Astrocyte (in vitro differentiated cells and primary cell): ENCODE results near the gene MAGI1. TPM values are rescaled to one million over a fixed set of nuclear protein-coding genes. Genes with fewer than 3 reads are reported as not detected.

Source experiments
- DNase-seq: peaks from one replicate; pipeline ENCODE4 v3.0.0-alpha.2; 2010; ENCODE audit warnings: low read depth
- FAIRE-seq: peaks from 2 replicates; lab custom pipeline; 2011; peaks lifted over from hg19 to GRCh38; lab: Jason Lieb, UNC
- H2AFZ ChIP-seq: 2 replicates; pipeline ENCODE4 v1.6.0; 2012; ENCODE audit warnings: low read depth, low read length, inconsistent platforms
- H3K27ac ChIP-seq: 2 replicates; pipeline ENCODE4 v1.5.1; 2011; ENCODE audit warnings: low read depth, low read length, inconsistent platforms
- H3K27me3 ChIP-seq: 2 replicates; pipeline ENCODE4 v1.6.0; 2011; ENCODE audit warnings: low read length, inconsistent platforms; ENCODE audit not compliant: insufficient read depth
- H3K36me3 ChIP-seq: 2 replicates; pipeline ENCODE4 v1.5.1; 2011; ENCODE audit warnings: low read length, inconsistent platforms; ENCODE audit not compliant: insufficient read depth
- H3K4me1 ChIP-seq: 2 replicates; pipeline ENCODE4 v1.5.1; 2011; ENCODE audit warnings: low read length, inconsistent platforms; ENCODE audit not compliant: insufficient read depth
- H3K4me2 ChIP-seq: 2 replicates; pipeline ENCODE4 v1.6.0; 2012; ENCODE audit warnings: low read length, inconsistent platforms
- H3K4me3 ChIP-seq: 2 replicates; pipeline ENCODE4 v1.5.1; 2011; ENCODE audit warnings: low read depth, mild to moderate bottlenecking, low read length, inconsistent platforms; ENCODE audit not compliant: insufficient read depth
- H3K79me2 ChIP-seq: 2 replicates; pipeline ENCODE4 v1.6.0; 2012; ENCODE audit warnings: mild to moderate bottlenecking, low read length, inconsistent platforms; ENCODE audit not compliant: insufficient read depth
- H3K9ac ChIP-seq: 2 replicates; pipeline ENCODE4 v1.6.0; 2012; ENCODE audit warnings: mild to moderate bottlenecking, low read length, inconsistent platforms
- H3K9me3 ChIP-seq: 2 replicates; pipeline ENCODE4 v1.5.1; 2012; ENCODE audit warnings: low read depth, mild to moderate bottlenecking, low read length, inconsistent platforms; ENCODE audit not compliant: insufficient read depth
- H4K20me1 ChIP-seq: 2 replicates; pipeline ENCODE4 v1.6.0; 2012; ENCODE audit warnings: low read length, inconsistent platforms; ENCODE audit not compliant: insufficient read depth
- H3K27ac Mint-ChIP-seq: one replicate; pipeline ENCODE4 v1.8.0; 2021; ENCODE audit warnings: mild to moderate bottlenecking, mixed read lengths; ENCODE audit not compliant: unreplicated experiment
- H3K27me3 Mint-ChIP-seq: one replicate; pipeline ENCODE4 v1.8.0; 2021; ENCODE audit warnings: low read depth, mixed read lengths; ENCODE audit not compliant: unreplicated experiment
- H3K36me3 Mint-ChIP-seq: one replicate; pipeline ENCODE4 v1.8.0; 2021; ENCODE audit warnings: low read depth, mixed read lengths; ENCODE audit not compliant: unreplicated experiment
- H3K4me1 Mint-ChIP-seq: one replicate; pipeline ENCODE4 v1.8.0; 2021; ENCODE audit warnings: low read depth, mixed read lengths; ENCODE audit not compliant: unreplicated experiment
- H3K4me3 Mint-ChIP-seq: one replicate; pipeline ENCODE4 v1.8.0; 2021; ENCODE audit warnings: mild to moderate bottlenecking, moderate library complexity, mixed read lengths; ENCODE audit not compliant: unreplicated experiment
- H3K9me3 Mint-ChIP-seq: one replicate; pipeline ENCODE4 v1.8.0; 2021; ENCODE audit warnings: mild to moderate bottlenecking, mixed read lengths; ENCODE audit not compliant: unreplicated experiment
- EZH2 ChIP-seq: IDR thresholded peaks from 2 replicates; pipeline ENCODE4 v1.6.1; 2012; ENCODE audit warnings: mild to moderate bottlenecking, low read length, inconsistent platforms; ENCODE audit not compliant: insufficient read depth
- total RNA-seq: library from RNA; stranded (reverse); gene quantifications from 2 replicates; pipeline ENCODE4 v1.2.1, GENCODE V29; 2021
- TF ChIP-seq, protein P1 (sequence below): IDR thresholded peaks from 2 replicates; pipeline ENCODE4 v1.5.1; 2011; ENCODE audit warnings: low read depth, mild to moderate bottlenecking, inconsistent platforms, low read length, moderate library complexity; ENCODE audit not compliant: insufficient read depth

The MAGI1 gene
- total RNA-seq, 1 donor from 2014 or later = 31.8 TPM

DNA sequence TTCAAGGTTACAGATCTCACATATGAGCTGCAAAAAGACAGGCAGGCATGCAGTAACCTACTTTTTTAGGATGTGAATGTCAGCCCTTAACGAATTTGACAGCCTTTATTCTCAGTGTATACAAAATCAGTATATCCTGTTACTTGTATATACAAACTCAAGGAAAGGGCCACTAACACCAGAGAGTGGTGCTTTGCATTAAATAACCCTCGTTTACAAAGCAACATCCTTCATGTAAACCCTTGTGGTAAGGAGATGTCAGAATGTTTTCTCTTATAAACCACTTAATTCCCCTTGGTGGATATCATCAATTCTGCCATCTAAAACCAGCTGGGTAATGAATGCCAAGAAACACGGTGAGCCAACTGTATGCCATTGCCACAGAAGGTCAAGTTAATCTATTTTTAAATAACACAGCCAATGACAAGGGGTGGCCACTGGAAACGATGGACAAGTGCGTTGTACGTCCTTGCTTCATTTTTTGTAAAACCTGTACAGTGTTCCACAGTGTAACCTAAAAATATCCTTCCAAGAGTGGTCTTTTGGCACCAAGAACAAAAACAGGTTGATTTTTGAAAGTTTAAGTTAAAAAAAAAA lies 7.5 kb downstream of the MAGI1 start:
- peaks cover 67% of the 10 kb centered on the region for H4K20me1 ChIP-seq
- H3K4me3 ChIP-seq = no peak overlapping the region
- no peaks in the 10 kb centered on the region for H3K36me3 ChIP-seq
- Mint-ChIP-seq H3K27me3 (no peaks in the 10 kb centered on the region), H3K27ac (no peak overlapping the region), H3K36me3 (no peaks in the 10 kb centered on the region), H3K4me3 (no peak overlapping the region), H3K4me1 (peaks cover 17% of the 10 kb centered on the region), H3K9me3 (no peaks in the 10 kb centered on the region)
- no peak overlapping the region for H2AFZ ChIP-seq
- H3K27ac ChIP-seq = no peak overlapping the region
- FAIRE-seq = no peak
- H3K79me2 ChIP-seq = peaks cover 74% of the 10 kb centered on the region
- H3K9ac ChIP-seq = no peak overlapping the region
- no peaks in the 10 kb centered on the region for H3K9me3 ChIP-seq
- no peaks in the 10 kb centered on the region for H3K27me3 ChIP-seq
- TF ChIP-seq, protein P1, sequence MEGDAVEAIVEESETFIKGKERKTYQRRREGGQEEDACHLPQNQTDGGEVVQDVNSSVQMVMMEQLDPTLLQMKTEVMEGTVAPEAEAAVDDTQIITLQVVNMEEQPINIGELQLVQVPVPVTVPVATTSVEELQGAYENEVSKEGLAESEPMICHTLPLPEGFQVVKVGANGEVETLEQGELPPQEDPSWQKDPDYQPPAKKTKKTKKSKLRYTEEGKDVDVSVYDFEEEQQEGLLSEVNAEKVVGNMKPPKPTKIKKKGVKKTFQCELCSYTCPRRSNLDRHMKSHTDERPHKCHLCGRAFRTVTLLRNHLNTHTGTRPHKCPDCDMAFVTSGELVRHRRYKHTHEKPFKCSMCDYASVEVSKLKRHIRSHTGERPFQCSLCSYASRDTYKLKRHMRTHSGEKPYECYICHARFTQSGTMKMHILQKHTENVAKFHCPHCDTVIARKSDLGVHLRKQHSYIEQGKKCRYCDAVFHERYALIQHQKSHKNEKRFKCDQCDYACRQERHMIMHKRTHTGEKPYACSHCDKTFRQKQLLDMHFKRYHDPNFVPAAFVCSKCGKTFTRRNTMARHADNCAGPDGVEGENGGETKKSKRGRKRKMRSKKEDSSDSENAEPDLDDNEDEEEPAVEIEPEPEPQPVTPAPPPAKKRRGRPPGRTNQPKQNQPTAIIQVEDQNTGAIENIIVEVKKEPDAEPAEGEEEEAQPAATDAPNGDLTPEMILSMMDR = no peak
- no peak for TF ChIP-seq EZH2
- DNase-seq = no peak
- peaks cover under 1% of the 10 kb centered on the region for H3K4me1 ChIP-seq
- H3K4me2 ChIP-seq = no peak overlapping the region

DNA sequence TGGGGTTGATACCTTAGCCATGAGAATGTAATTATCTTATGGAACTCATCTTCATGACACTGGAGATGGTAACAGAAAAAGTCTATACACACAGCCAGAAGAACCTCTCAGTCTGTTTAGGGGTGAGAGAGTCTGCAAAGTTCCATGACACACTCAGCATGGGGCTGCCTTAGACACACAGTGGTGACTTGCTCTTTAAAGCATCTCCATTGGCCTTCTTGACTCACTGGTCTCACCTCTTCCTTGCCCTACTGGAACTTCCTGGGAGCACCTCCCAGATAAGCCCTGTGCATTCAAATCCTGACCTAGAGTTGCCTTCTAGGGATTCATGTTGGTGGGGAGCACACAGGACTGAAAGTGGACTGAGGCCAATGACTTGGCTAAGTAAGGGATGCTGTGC lies 9.3 kb downstream of the MAGI1 start:
- FAIRE-seq = no peak
- H3K4me1 Mint-ChIP-seq = peaks cover 5% of the 10 kb centered on the region
- no peaks in the 10 kb centered on the region for H3K27me3 Mint-ChIP-seq

DNA sequence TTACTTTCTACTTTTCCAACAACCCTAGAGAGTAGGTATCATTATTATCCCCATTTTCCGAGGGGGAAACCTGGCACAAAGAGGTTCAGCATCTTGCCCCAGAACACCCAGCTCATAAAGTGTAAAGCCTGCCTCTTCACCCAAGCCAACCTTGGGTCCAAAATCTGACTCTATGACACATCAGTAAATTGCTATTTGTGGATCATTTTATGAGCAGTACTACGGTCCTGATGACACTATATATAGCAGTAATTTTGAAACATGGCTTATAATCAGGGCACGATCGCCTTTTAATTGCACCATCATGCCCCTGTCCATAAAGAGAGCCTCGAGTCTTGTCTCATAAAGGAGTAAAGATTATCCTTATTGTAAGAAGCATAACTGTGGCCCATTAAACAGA lies 9.7 kb downstream of the MAGI1 start:
- H2AFZ ChIP-seq = no peak overlapping the region
- TF ChIP-seq, protein P1 = no peak
- TF ChIP-seq EZH2 = no peak
- Mint-ChIP-seq H3K27me3 (no peaks in the 10 kb centered on the region), H3K27ac (no peak overlapping the region), H3K9me3 (no peaks in the 10 kb centered on the region), H3K4me1 (peaks cover 5% of the 10 kb centered on the region), H3K36me3 (no peaks in the 10 kb centered on the region), H3K4me3 (no peak overlapping the region)
- no peak overlapping the region for H3K27ac ChIP-seq
- H3K4me1 ChIP-seq = no peaks in the 10 kb centered on the region
- no peak overlapping the region for H3K4me2 ChIP-seq
- no peaks in the 10 kb centered on the region for H3K27me3 ChIP-seq
- no peak for DNase-seq
- H4K20me1 ChIP-seq = peaks cover 49% of the 10 kb centered on the region
- H3K4me3 ChIP-seq = no peak overlapping the region
- H3K9ac ChIP-seq = no peak overlapping the region
- H3K36me3 ChIP-seq = no peaks in the 10 kb centered on the region
- H3K9me3 ChIP-seq = no peaks in the 10 kb centered on the region
- H3K79me2 ChIP-seq = peaks cover 66% of the 10 kb centered on the region
- no peak for FAIRE-seq

More for the DNA sequence above, 9.3 kb downstream of the MAGI1 start:
- H3K27ac Mint-ChIP-seq = no peak overlapping the region
- no peaks in the 10 kb centered on the region for H3K36me3 Mint-ChIP-seq
- DNase-seq = no peak
- H3K9ac ChIP-seq = no peak overlapping the region
- no peaks in the 10 kb centered on the region for H3K9me3 Mint-ChIP-seq
- no peak for TF ChIP-seq EZH2
- TF ChIP-seq, protein P1 = no peak
- no peaks in the 10 kb centered on the region for H3K4me1 ChIP-seq
- H3K4me3 ChIP-seq = no peak overlapping the region
- H3K27me3 ChIP-seq = no peaks in the 10 kb centered on the region
- H3K4me3 Mint-ChIP-seq = no peak overlapping the region
- H4K20me1 ChIP-seq = peaks cover 53% of the 10 kb centered on the region
- no peaks in the 10 kb centered on the region for H3K36me3 ChIP-seq
- H3K9me3 ChIP-seq = no peaks in the 10 kb centered on the region
- no peak overlapping the region for H2AFZ ChIP-seq
- H3K79me2 ChIP-seq = peaks cover 70% of the 10 kb centered on the region
- no peak overlapping the region for H3K4me2 ChIP-seq
- H3K27ac ChIP-seq = no peak overlapping the region
